NCI-H69 (cell line): ENCODE data around the gene CYP4F2.
"Not testable (repeated sequence)": the region's sequence is repeated elsewhere in the genome, so short reads cannot be mapped to it uniquely, and the experiment has no call there.

ENCODE experiments used
- DNase-seq: peaks from one replicate; lab custom pipeline; 2025; lab: John Stamatoyannopoulos, UW

The CYP4F2 gene

DNA sequence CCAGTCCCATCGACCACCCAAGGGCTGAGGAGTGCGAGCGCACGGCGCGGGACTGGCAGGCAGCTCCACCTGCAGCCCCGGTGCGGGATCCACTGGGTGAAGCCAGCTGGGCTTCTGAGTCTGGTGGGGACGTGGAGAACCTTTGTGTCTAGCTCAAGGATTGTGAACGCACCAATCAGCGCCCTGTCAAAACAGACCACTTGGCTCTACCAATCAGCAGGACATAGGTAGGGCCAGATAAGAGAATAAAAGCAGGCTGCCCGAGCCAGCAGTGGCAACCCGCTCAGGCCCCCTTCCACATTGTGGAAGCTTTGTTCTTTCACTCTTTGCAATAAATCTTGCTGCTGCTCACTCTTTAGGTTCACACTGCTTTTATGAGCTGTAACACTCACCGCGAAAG, 2.2 kb upstream of the CYP4F2 start:
- not testable (repeated sequence) for DNase-seq

DNA sequence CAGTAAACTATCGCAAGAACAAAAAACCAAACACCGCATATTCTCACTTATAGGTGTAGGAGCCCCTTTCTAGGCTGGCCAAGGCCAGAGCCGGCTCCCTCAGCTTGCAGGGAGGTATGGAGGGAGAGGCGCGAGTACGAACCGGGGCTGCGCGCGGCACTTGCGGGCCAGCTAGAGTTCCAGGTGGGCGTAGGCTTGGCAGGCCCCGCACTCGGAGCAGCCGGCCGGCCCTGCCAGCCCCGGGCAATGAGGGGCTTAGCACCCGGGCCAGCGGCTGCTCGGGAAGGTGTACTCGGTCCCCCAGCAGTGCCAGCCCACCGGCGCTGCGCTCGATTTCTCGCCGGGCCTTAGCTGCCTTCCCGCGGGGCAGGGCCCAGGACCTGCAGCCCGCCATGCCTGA, 1.7 kb upstream of the CYP4F2 start:
- not testable (repeated sequence) for DNase-seq

GRCh38 chr19:15897026-15897737, 692 bp downstream of the CYP4F2 start:
- DNase-seq: no peak

- no peak for DNase-seq
Observed at GRCh38 chr19:15895876-15896430, 1.9 kb downstream of the CYP4F2 start.

DNA sequence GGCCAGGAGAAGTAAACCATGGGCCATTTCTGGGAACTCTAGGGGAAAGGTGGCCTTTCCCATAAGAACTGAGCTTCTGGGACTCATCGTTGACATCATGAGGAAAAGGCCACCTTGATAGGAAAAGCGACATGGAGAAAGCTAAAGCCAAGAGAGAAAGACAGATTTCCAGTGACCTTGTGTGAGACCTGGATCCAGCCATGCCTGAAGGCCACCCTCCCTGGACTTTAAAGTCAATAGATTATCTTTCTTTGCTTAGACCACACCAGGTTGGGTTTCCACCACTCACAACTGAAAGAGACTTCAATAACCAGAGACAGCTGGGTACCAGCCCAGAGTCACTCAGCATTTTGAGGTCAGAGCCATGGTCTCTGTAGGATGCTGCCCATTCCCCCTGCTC, 3.5 kb downstream of the CYP4F2 start:
- no peak for DNase-seq

DNA sequence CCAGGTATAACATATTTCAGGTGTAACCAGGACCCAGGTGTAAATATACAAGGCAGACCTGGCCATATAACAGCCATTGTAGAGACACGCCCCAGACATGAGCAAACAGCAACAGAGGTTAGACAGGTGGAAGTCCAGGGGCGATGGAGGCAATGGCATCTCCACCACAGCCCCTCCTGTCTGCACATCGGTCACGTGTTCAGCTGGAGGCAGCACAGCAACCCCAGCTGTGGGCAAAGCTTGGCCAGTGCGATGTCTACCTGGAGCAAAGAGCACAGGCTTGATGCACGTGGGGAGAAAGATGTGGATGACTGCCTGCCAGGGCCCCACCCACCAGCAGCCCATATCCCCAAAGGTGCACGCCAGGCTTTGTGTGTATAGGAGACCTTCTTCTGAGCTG, 4.4 kb downstream of the CYP4F2 start:
- DNase-seq: no peak

DNA sequence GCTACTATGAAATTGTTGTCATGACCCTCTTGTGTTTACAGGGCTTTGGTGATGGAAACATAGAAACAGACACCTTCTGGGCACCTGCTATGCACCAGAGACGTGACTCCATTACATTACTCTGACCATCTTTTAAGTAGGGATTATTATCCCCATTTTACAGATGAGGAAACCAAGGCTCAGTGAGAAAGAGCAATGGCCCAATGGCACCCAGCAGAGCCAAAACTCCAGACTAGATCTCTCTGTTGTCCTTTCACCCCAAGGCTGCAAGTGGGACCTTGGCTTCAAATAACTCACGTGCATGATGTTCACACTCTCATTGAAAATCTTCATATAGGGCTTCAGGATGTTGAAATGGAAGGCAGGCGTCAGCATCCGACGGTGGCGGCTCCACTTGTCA, 5.9 kb downstream of the CYP4F2 start:
- DNase-seq: no peak

GRCh38 chr19:15891434-15891833, 6.4 kb downstream of the CYP4F2 start:
- DNase-seq: no peak

DNA sequence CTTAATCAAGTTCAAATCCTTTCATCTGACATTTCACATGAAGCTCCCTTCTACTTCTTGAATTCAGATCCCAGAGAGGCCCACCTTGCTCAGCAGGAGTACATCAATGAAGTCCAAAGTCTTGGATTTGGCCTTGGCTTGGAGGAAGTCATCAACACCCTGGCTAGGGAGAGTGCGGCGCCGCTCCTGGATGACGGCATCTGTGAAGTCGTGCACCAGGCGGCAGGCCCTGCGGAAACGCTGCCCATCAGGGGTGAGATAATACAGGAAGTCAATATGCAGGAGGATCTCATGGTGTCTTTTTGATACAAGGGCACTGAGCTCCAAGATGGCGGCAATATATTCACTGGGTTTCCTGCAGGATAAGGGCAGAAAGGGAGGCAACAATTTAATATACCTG, 8.5 kb downstream of the CYP4F2 start:
- not testable (repeated sequence) for DNase-seq

DNA sequence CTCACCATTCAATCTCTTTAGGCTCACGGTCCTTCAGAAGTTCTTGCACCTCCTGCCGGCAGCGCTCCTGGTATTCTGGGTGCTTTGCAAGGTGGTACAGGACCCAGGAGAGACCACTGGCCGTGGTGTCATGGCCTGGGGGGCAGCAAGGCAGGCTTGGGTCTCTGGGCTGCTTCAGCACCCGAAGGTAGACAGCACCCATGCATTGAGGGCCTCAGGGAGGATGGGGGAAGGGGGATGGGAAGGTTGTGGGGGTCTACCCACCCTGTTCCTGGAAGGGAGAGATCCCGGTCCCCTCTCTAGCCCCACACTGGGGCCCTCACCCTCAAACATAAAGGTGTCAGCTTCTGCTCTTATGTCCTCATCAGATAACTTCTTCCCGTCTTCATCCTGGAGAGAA, 12.0 kb downstream of the CYP4F2 start:
- no peak for DNase-seq

DNA sequence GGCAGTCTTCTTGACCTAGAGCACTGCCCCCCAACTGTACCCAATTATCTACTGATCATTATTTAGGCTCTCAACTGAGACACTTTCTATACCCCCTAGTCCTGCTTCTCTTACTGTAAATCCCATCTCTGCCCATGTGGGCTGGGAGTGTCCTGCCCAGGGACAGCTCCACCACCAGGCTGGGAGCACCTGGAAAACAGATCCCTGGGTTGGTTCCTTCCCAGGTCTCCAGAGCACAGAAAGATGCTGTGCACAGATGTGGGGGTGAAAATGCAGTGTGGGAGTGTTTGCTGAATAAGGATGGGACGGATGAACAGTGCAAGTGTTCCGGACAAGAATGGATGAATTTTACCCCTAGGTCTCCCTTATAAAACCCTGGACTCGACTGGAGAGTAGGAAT, 12.7 kb downstream of the CYP4F2 start:
- no peak for DNase-seq

GRCh38 chr19:15883329-15883728, 14.5 kb downstream of the CYP4F2 start:
- not testable (repeated sequence) for DNase-seq

- no peak for DNase-seq
Observed at GRCh38 chr19:15874821-15875474, 22.9 kb downstream of the CYP4F2 start.

DNA sequence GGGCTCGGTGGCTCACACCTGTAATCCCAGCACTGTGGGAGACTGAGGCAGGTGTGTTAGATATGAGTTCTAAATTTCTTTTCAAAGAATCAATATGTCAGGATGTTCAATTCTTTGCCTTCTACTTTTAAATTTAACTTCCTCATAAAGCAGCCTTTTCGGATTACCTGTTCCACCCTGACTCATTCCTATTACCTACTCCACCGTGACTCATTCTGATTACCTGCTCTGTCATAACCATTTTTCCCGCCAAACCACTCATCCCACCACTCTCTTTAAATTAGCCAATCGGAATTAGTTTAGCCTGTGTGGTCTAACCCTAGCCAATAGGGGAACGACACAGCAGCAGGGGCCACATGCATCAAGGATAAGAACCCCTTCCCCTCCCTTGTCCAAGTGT, 24.1 kb downstream of the CYP4F2 start:
- not testable (repeated sequence) for DNase-seq

DNA sequence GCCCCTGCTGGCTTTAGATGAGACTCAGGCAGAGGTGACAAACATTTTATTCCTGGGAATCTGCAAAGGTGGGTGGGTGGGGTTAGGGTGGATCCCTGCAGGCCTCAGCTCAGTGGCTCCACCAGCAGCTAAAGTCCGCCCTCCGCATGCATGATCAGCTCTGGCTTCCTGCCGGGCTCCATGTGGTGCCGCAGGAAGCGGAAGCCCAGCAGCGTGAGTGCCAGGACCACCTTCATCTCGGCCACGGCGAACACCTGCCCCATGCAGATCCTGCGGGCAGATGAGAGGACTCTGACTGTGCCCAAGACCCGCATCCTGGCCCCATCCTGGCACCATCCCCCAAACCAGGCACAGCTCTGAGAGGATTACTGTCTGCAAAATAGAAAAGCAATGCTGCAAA, 26.3 kb downstream of the CYP4F2 start:
- peak; percentile 13 for DNase-seq

DNA sequence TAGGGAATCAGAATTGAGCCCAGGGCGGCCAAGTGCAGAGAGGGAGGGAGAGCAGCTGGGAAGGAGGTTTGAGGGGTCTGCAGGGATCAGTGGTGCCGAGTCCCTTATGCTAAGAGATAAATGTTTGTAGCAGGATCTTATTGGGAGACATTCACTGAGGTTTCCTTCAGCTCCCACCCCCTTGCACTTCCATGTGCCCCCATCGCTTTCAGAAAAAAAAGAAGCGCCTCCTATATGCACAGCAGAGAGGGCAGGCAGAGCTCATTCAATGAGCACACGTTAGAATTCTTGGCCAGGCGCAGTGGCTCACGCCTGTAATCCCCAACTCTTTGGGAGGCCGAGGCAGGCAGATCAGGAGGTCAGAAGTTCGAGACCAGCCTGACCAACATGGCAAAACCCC, 28.0 kb downstream of the CYP4F2 start:
- no peak for DNase-seq

- DNase-seq: peak; percentile 35
Observed at GRCh38 chr19:15869109-15869555, 28.7 kb downstream of the CYP4F2 start.

- no peak for DNase-seq
Observed at GRCh38 chr19:15866636-15867035, 31.2 kb downstream of the CYP4F2 start.

DNA sequence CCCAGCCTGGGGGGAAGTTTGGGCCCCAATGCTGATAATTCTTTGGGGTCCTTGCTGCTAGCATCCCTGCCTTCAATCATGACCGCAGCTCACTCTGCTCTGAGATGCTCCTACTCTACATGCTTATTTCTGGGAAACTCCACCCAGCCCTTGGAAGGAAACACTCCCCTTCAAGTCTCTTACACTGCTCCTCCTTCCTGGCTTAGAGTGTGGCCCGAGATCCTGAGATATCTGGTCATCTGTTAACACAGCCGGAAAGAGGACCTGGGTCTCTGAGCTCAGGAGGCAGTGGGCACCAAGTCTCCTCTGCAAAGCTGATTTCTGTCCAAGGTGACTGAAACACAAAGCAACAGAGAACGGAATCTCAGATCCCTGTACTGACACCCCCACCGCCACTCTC, 33.0 kb downstream of the CYP4F2 start:
- DNase-seq: no peak

- DNase-seq: no peak
Observed at GRCh38 chr19:15863272-15863671, 34.6 kb downstream of the CYP4F2 start.

GRCh38 chr19:15862444-15862843, 35.4 kb downstream of the CYP4F2 start:
- DNase-seq: no peak

DNA sequence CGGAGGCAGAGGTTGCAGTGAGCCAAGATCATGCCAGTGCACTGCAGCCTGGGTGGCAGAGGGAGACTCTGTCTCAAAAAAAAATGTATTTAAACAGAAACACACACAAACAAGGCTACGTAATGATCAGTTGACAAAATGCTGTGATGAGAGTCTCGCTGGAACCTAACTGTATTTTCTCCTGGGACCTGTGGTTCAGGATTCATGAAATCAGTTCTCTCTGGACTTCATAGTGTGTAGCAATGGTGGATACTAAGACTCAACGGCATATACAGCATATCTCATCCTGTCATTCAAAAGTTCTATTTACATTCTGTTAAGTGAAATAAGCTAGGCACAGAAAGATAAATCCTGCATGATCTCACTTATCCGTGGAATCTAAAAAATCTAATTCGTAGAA, 37.4 kb downstream of the CYP4F2 start:
- no peak for DNase-seq

DNA sequence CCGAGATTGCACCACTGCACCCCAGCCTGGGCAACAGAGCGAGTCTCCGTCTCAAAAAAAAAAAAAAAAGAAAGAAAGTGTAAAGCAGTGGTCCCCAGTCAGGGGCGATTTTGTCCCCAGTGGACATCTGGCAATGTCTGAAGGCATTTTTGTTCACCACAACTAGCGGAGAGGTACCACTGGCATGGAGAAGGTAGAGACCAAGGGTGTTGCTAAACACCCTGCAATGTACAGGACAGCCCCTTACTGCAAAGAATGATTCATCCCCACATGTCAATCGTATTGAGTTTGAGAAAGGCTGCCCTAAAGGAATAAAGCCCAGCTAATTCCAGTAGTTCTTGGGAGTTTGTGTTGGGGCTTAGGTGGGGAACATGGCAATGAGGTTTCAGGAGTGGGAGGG, 38.7 kb downstream of the CYP4F2 start:
- DNase-seq: no peak

DNA sequence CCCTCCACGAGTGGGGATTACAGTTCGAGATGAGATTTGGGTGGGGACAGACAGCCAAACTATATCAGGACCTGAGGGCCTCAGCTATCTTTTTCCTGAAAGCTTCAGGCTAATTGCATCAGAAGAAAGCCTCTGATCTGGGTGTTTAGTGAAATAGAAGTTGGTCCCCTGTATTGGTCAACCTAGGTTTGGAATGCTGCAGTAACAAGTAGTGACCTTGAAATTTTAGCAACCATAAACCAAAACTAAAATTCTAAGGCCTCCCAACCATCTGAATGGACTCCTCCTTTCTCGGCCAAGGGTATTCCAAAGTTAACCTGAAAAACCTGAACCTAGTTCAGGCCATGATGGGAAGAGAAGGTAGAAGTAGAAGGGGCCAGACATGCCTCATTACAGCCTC, 47.5 kb downstream of the CYP4F2 start:
- DNase-seq: no peak
